Spinal cord (tissue), 4 donors: ENCODE data around the gene ZNF512B. TPM values are rescaled to one million over a fixed set of nuclear protein-coding genes. Genes with fewer than 3 reads are reported as not detected.

Experiments
- polyA plus RNA-seq, 2 donors: library from polyadenylated mRNA; unstranded; fragments of 120-200 nt; gene quantifications; one replicate each; pipeline ENCODE4 v1.2.1, GENCODE V29; 2013; ENCODE audit not compliant: insufficient read length in 2 of 2
- small RNA-seq: library from RNA; depleted of rRNA; stranded (forward); fragments of <200 nt; gene quantifications from one replicate; pipeline ENCODE3, GENCODE V24; 2014; ENCODE audit warnings: low replicate concordance
- total RNA-seq, 2 donors: library from RNA; depleted of rRNA in 1 of 2; stranded (reverse); fragments of 120-200 nt in 1 of 2; fragments of >200 nt in 1 of 2; gene quantifications; one replicate each; pipeline versions ENCODE4 v1.2.3 to v1.2.4, GENCODE V29; 2013 to 2014

The ZNF512B gene
- total and polyA plus RNA-seq, 4 donors = 10.6 to 44.7 (median 33.9) TPM

Small RNA genes within 50 kb of the gene (small RNA-seq; reads per million reads assigned to genes)
- gene MIR647 = not detected
- not detected for gene MIR941-2
- gene MIR941-4 = not detected
- gene MIR941-5 = not detected
- 0.20 reads per million, percentile 6 among the genes with 10 or more reads in this experiment for gene RNU1-134P

Other genes with a start within 250 kb of the ZNF512B start
- gene LIME1, start 233.3 kb downstream of the ZNF512B start, total RNA-seq = 1 to 10 TPM; 2.5 to 9.8 TPM
- gene LIME1, start 233.3 kb downstream of the ZNF512B start, polyA plus RNA-seq = 10 to 100 TPM; 19.6 to 24.5 TPM
- 10 to 100 TPM in 1 of 2 donors, 1 to 10 TPM in 1; 5.5 to 51.0 TPM for gene SLC2A4RG, start 230.2 kb downstream of the ZNF512B start, total RNA-seq
- 10 to 100 TPM; 55.2 to 79.1 TPM for gene SLC2A4RG, start 230.2 kb downstream of the ZNF512B start, polyA plus RNA-seq
- 10 to 100 TPM in 1 of 2 donors, 1 to 10 TPM in 1; 8.3 to 13.4 TPM for gene ZBTB46, start 138.7 kb downstream of the ZNF512B start, total RNA-seq
- gene ZBTB46, start 138.7 kb downstream of the ZNF512B start, polyA plus RNA-seq = 10 to 100 TPM in 1 of 2 donors, 1 to 10 TPM in 1; 9.7 to 13.0 TPM
- gene ABHD16B, start 108.4 kb downstream of the ZNF512B start, total RNA-seq = not detected
- gene ABHD16B, start 108.4 kb downstream of the ZNF512B start, polyA plus RNA-seq = not detected
- 10 to 100 TPM; 38.5 to 58.1 TPM for gene TPD52L2, start 104.7 kb downstream of the ZNF512B start, total RNA-seq
- 100 to 1,000 TPM in 1 of 2 donors, 10 to 100 TPM in 1; 81.7 to 109 TPM for gene TPD52L2, start 104.7 kb downstream of the ZNF512B start, polyA plus RNA-seq
- 10 to 100 TPM; 59.4 to 80.6 TPM for gene DNAJC5, start 74.8 kb downstream of the ZNF512B start, total RNA-seq
- gene DNAJC5, start 74.8 kb downstream of the ZNF512B start, polyA plus RNA-seq = 100 to 1,000 TPM; 109 to 112 TPM
- gene UCKL1, start 13.5 kb downstream of the ZNF512B start, total RNA-seq = 10 to 100 TPM; 14.1 to 31.9 TPM
- 10 to 100 TPM; 56.5 to 83.7 TPM for gene UCKL1, start 13.5 kb downstream of the ZNF512B start, polyA plus RNA-seq
- 1 to 10 TPM; 6.9 TPM for gene SAMD10, start 9.7 kb upstream of the ZNF512B start, total RNA-seq
- 10 to 100 TPM; 41.3 to 42.9 TPM for gene SAMD10, start 9.7 kb upstream of the ZNF512B start, polyA plus RNA-seq
- gene PRPF6, start 11.2 kb upstream of the ZNF512B start, total RNA-seq = 10 to 100 TPM; 44.9 to 61.3 TPM
- 10 to 100 TPM; 89.2 to 92.4 TPM for gene PRPF6, start 11.2 kb upstream of the ZNF512B start, polyA plus RNA-seq
- gene C20orf204, start 66.3 kb upstream of the ZNF512B start, total RNA-seq = 1 to 10 TPM in 1 of 2 donors, under 1 TPM in 1; 0.69 to 1.2 TPM
- gene C20orf204, start 66.3 kb upstream of the ZNF512B start, polyA plus RNA-seq = 1 to 10 TPM; 1.3 to 3.1 TPM
- 1 to 10 TPM; 2.4 to 2.9 TPM for gene SOX18, start 79.7 kb upstream of the ZNF512B start, total RNA-seq
- gene SOX18, start 79.7 kb upstream of the ZNF512B start, polyA plus RNA-seq = 10 to 100 TPM in 1 of 2 donors, 1 to 10 TPM in 1; 8.7 to 12.3 TPM
- gene TCEA2, start 93.3 kb upstream of the ZNF512B start, total RNA-seq = 10 to 100 TPM; 35.9 to 60.0 TPM
- 100 to 1,000 TPM; 166 to 170 TPM for gene TCEA2, start 93.3 kb upstream of the ZNF512B start, polyA plus RNA-seq
- gene RGS19, start 109.6 kb upstream of the ZNF512B start, total RNA-seq = 10 to 100 TPM; 10.7 to 13.9 TPM
- gene RGS19, start 109.6 kb upstream of the ZNF512B start, polyA plus RNA-seq = 10 to 100 TPM; 21.0 to 21.5 TPM
- gene OPRL1, start 110.2 kb upstream of the ZNF512B start, total RNA-seq = 10 to 100 TPM in 1 of 2 donors, 1 to 10 TPM in 1; 5.2 to 13.9 TPM
- 10 to 100 TPM; 23.4 to 26.3 TPM for gene OPRL1, start 110.2 kb upstream of the ZNF512B start, polyA plus RNA-seq
- 1 to 10 TPM; 1.8 to 2.1 TPM for gene LKAAEAR1, start 114.5 kb upstream of the ZNF512B start, total RNA-seq
- gene LKAAEAR1, start 114.5 kb upstream of the ZNF512B start, polyA plus RNA-seq = 1 to 10 TPM; 7.7 to 8.4 TPM
- gene NPBWR2, start 137.6 kb upstream of the ZNF512B start, total RNA-seq = not detected
- gene NPBWR2, start 137.6 kb upstream of the ZNF512B start, polyA plus RNA-seq = not detected
- 1 to 10 TPM; 6.1 to 7.0 TPM for gene MYT1, start 194.5 kb upstream of the ZNF512B start, total RNA-seq
- 10 to 100 TPM; 19.9 to 21.4 TPM for gene MYT1, start 194.5 kb upstream of the ZNF512B start, polyA plus RNA-seq